Stimulated activated CD8-positive, alpha-beta memory T cell treated with anti-CD3 and anti-CD28 coated beads, Interleukin-4, amount 100 ng/mL, for 4 hours (primary cell): ENCODE measurements around the gene TNFRSF4.
"Not testable (repeated sequence)": the region's sequence is repeated elsewhere in the genome, so short reads cannot be mapped to it uniquely, and the experiment has no call there.

Experiments
- DNase-seq, 2 donors: peaks; one replicate each; pipeline ENCODE4 v3.0.0-alpha.2; 2020; ENCODE audit warnings: low read depth in 2 of 2, low spot score in 1 of 2

Gene TNFRSF4

DNA sequence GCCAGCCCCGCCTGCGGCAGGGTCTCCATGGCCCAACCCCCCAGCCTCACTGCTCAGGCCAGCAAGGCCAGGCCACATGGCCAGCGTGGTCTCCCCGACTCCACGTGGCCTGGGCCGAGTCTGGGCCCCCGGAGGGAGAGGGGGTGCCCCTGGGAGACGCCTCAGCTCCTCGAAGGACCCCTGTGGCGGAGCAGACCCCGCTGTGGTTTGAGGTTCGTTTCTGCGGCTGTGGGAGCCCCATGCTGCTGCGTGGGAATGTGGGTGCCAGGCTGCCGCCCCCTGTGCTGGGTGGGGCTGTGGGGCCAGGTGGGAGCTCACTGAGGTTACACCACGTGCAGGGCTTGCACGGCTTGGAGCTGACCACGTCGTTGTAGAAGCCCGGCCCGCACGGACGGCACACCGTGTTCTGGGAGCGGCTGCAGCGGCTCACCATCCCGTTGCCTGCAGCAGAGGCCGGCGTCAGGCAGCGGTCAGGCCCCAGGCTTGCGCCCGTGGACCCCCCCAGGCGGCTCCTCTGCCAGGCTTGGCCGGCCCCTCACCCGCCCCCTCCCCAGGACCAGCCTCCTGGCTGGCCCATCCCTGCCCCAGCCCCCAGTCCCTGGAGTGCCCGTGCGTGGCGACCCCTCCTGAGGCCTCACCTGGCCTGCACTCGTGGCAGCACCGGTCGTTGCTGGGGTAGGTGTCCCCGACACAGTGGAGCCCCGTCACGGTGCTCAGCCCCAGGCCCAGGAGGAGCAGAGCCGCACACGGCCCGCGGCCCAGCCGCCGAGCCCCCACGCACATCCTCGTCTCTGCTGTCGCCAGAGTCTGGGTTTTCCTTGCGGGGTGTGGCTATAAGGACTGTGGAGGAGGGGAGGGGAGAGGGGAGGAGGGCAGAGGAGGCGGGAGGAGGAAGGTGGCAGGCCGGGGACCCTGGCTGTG, at the start of gene TNFRSF4:
TSS of gene TNFRSF4 (minus strand) at position 809 of the 921 bp plus-strand sequence. CDS start at position 783, 26 bp downstream.
- no peak for DNase-seq

- no peak for DNase-seq
These were observed 48.8 kb upstream of the TNFRSF4 start for GRCh38 chr1:1262758-1263157.

- DNase-seq, result no peak
These were observed 48.1 kb upstream of the TNFRSF4 start for GRCh38 chr1:1262071-1262470.

GRCh38 chr1:1260843-1261560, 47.0 kb upstream of the TNFRSF4 start:
- DNase-seq, result no peak

GRCh38 chr1:1259951-1260600, 46.1 kb upstream of the TNFRSF4 start:
- DNase-seq, result no peak

GRCh38 chr1:1259540-1259939, 45.6 kb upstream of the TNFRSF4 start:
- no peak for DNase-seq

GRCh38 chr1:1259119-1259488, 45.2 kb upstream of the TNFRSF4 start:
- DNase-seq, result no peak

DNA sequence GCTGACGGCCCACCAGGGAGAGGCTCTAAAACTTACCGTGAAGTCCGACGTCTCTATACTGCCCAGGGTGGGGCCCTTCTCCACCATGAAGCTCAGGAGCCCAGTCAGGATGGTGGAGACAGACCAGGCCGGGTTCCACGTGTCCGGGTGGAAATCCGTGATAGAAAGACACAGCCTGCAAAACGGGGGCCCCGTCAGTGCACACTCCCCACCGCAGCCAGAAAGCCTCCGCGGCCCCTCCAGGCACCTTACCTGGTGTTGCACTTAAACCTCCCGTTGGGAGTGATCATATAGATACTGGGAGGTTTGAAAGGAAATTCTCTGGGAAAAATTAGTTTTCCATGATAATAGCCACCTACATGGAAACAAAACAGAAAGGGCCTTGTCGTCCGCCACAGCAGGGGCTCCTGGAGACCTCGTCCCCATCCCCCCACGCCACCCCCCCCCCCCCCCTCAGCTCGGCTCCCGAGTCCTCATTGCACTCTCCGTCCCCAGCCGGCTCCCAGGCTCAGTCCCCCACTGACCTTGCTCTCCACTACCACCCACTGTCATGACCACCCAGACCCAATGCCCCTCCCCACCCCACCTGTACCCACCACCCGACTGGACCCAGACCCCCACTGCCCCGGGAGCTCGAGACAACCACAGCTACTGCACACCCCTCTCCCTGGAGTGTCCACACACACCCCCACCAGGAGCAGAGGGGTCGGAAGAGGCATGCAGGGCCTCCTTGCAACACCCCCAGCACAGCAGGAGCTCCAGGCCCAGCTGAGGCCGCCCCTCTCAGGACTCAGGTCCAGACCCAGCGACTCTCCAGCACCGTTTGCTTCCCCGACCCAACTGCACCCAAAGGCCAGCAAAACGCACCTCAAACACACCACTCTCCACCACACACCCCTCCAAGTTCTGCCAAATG, 43.3 kb upstream of the TNFRSF4 start:
- no peak for DNase-seq

DNA sequence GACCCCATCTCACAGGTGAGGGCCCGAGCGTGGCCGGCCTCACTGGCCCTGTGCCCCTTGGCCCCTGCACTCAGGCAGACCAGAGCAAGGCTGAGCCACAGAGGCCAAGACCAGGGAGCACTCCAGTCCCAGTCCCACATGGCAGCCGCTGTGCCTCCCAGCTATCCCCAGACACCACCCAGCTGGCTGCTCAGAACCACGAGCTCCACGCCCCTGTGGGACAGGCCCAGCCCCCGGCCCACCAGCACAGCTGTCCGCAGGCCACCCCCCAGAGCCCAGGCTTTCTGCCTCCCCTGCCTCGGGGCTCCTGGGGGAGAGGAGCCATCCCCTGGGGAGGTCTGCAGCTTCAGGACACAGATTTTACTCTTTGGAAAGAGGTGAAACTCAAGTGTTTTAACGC, 41.7 kb upstream of the TNFRSF4 start:
- no peak for DNase-seq

DNA sequence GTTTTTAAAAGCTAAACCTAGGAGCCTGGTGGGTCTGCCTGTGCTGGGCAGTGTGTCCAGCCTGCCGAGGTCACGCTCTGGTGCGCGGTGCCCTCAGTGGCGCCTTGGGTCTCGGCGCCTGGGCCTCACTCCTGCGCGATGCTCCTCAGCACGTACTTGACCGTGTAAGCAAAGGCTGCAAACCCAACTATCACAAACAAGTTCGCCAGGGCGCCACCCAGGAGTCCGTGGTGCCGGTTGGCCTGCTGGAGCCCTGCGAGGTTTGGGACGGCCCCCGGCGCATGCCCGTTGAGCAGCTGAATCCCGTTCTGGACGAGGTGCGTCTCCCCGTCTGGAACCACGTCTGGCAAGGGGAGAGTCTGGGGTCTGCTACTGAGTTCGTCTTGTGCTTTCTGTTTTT, 41.1 kb upstream of the TNFRSF4 start:
- DNase-seq, result no peak

DNA sequence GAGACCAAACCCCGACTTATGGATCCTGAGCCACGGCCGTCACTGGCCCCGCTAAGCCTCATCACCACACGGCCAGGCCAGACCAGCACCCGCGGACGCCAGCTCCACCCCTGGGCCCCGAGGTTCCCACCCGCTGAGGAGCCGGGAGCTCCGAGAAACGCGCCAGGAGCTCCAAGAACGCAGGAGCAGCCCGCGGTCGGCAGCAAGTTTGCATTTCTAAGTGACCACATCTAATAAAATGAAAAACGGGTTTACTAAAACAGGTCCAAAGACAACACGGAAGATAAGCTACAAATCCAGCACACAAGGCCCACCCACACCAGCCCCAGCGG, 40.7 kb upstream of the TNFRSF4 start:
- no peak for DNase-seq

GRCh38 chr1:1253972-1254666, 40.2 kb upstream of the TNFRSF4 start:
- no peak for DNase-seq

GRCh38 chr1:1253314-1253713, 39.4 kb upstream of the TNFRSF4 start:
- DNase-seq, result no peak

- peak; percentile 47 to 72 for DNase-seq
These were observed 36.9 kb upstream of the TNFRSF4 start for GRCh38 chr1:1250786-1251284.

DNA sequence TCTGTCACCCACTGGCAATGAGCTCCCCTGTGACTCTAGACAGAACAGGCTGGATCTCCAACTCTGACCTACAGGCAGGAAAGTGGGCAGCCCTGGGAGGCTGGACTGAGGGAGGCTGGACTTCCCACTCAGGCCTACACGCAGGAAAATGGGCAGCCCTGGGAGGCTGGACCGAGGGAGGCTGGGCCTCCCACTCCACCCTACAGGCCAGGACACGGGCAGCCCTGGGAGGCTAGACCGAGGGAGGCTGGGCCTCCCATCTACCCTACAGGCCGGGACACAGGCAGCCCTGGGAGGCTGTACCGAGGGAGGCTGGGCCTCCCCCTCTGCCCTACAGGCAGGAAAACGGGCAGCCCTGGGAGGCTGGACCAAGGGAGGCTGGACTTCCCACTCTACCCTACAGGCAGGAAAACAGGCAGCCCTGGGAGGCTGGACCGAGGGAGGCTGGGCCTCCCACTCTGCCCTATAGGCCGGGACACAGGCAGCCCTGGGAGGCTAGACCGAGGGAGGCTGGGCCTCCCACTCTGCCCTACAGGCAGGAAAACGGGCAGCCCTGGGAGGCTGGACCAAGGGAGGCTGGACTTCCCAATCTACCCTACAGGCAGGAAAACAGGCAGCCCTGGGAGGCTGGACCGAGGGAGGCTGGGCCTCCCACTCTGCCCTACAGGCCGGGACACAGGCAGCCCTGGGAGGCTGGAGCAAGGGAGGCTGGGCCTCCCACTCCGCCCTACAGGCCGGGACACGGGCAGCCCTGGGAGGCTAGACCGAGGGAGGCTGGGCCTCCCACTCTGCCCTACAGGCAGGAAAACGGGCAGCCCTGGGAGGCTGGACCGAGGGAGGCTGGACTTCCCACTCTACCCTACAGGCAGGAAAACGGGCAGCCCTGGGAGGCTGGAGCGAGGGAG, 34.3 kb upstream of the TNFRSF4 start:
- not testable (repeated sequence) for DNase-seq

DNA sequence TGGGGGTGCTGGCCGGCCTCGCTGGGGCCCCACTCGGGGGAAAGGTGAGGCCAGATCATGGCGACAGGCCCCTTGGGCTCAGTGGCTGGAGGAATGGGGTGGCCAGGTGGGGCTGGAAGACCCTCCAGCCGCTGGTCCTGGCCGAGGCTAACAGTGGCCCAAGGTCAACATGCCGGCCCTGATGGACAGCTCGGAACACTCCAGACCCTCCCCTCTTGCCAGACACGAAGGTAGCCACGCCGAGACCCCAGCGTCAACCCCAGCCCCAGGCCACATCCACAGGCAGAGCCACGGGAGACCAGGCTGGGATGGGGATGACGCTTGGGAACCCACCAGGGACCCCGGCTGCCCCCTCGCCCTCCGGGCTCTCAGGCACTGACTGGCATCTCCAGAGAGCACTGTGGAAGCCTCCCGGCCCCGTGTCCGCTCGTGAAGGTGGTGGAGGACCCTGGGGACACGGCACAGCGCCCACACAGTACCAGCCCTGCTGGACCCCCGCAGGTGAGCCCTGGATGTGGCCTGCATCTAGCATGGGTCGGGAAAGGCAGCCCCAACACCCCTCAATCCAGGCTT, 33.5 kb upstream of the TNFRSF4 start:
- DNase-seq, result no peak

- DNase-seq, result no peak
These were observed 32.8 kb upstream of the TNFRSF4 start, which contains the start of gene C1QTNF12 for GRCh38 chr1:1246577-1247340. C1QTNF12 (minus strand) TSS chr1:1246722; CDS start chr1:1246690, 32 bp downstream.
